Panc1 (cell line): ENCODE results near the gene HMX1. TPM values are rescaled to one million over a fixed set of nuclear protein-coding genes. Genes with fewer than 3 reads are reported as not detected.

ENCODE experiments used
- ATAC-seq: fragments of 200-7000 bp; cut with Tn5 transposase; 2 replicates; pipeline ENCODE4 v1.9.1; 2020; ENCODE audit warnings: mild to moderate bottlenecking, moderate library complexity
- BruUV-seq: library from RNA; stranded (reverse); fragments of 400-500 nt; replicated peaks from 2 replicates; lab custom pipeline; 2021; lab: Mats Ljungman, UMichigan
- CTCF ChIA-PET: fragments of 300-600 bp; sonication (Branson Sonifier 250); formaldehyde crosslinking; loops from one replicate; lab custom pipeline; 2022; ENCODE audit warnings: antibody characterized with exemption; lab: Charles Lee
- POLR2A ChIA-PET: fragments of 300-600 bp; sonication (Branson Sonifier 250); formaldehyde crosslinking; loops from one replicate; lab custom pipeline; 2022; ENCODE audit warnings: antibody characterized with exemption; lab: Charles Lee
- DNase-seq: peaks from one replicate; pipeline ENCODE4 v3.0.0-alpha.2; 2010; ENCODE audit warnings: low read depth, low spot score
- H3K27ac ChIP-seq: 2 replicates; pipeline ENCODE4 v1.5.1; 2011; ENCODE audit warnings: mild to moderate bottlenecking, low read length, inconsistent platforms
- H3K27me3 ChIP-seq: fragments of 200-500 bp; sonication (Bioruptor generic); 2 replicates; pipeline ENCODE4 v1.6.0; 2014; ENCODE audit warnings: low read length, inconsistent platforms; ENCODE audit not compliant: control insufficient read depth, insufficient read depth
- H3K36me3 ChIP-seq: fragments of 200-500 bp; sonication (Bioruptor generic); 2 replicates; pipeline ENCODE4 v1.5.1; 2014; ENCODE audit warnings: inconsistent platforms, mild to moderate bottlenecking, low read length, moderate library complexity; ENCODE audit not compliant: control insufficient read depth, insufficient read depth
- H3K4me1 ChIP-seq: 2 replicates; pipeline ENCODE4 v1.5.1; 2011; ENCODE audit warnings: inconsistent platforms, mild to moderate bottlenecking, low read length, moderate library complexity; ENCODE audit not compliant: control insufficient read depth, insufficient read depth
- H3K4me3 ChIP-seq, 2 experiments: 2 replicates each; pipeline ENCODE4 v1.5.1; 2011 to 2012; ENCODE audit warnings: low read depth in 2 of 2, low read length in 2 of 2, mild to moderate bottlenecking in 2 of 2, inconsistent platforms in 1 of 2, moderate library complexity in 1 of 2
- H3K9me3 ChIP-seq: fragments of 200-500 bp; sonication (Bioruptor generic); 2 replicates; pipeline ENCODE4 v1.5.1; 2014; ENCODE audit warnings: low read depth, mild to moderate bottlenecking, inconsistent platforms, low read length, moderate library complexity; ENCODE audit not compliant: control insufficient read depth, insufficient read depth
- CTCF ChIP-seq: fragments of 450-650 bp; IDR thresholded peaks from 2 replicates; pipeline ENCODE4 v1.5.1; 2017; ENCODE audit warnings: mild to moderate bottlenecking
- POLR2AphosphoS5 ChIP-seq: IDR thresholded peaks from 2 replicates; pipeline ENCODE4 v1.6.1; 2012; ENCODE audit warnings: mild to moderate bottlenecking, low read depth, low read length, moderate library complexity
- REST ChIP-seq, 2 experiments: IDR thresholded peaks; 2 replicates each; pipeline ENCODE4 v1.6.1; 2011 to 2012; ENCODE audit warnings: low read depth in 2 of 2, control low read depth in 1 of 2, low read length in 1 of 2, mild to moderate bottlenecking in 1 of 2, moderate library complexity in 1 of 2; ENCODE audit not compliant: insufficient read depth in 1 of 2
- SIN3A ChIP-seq: IDR thresholded peaks from 2 replicates; pipeline ENCODE4 v1.6.1; 2012; ENCODE audit warnings: low read depth, mild to moderate bottlenecking, low read length, moderate library complexity, borderline replicate concordance; ENCODE audit not compliant: insufficient read depth
- TCF7L2 ChIP-seq: IDR thresholded peaks from 2 replicates; pipeline ENCODE4 v1.6.1; 2011; ENCODE audit warnings: mild to moderate bottlenecking, low read depth, low read length, inconsistent platforms
- in situ Hi-C: cut with HindIII; loops from 2 replicates; pipeline ENCODE4 v1.10.0; 2016; ENCODE audit warnings: low sequenced_read_pairs, low pct_unique_long_range_greater_than_20kb
- intact Hi-C: fragments of 100-400 bp; cut with micrococcal nuclease; formaldehyde crosslinking; loops from one replicate; pipeline ENCODE4 v1.10.0; 2022; ENCODE audit not compliant: unreplicated experiment
- total RNA-seq: library from RNA; stranded (reverse); gene quantifications from one replicate; pipeline ENCODE4 v1.2.1, GENCODE V29; 2021; ENCODE audit not compliant: unreplicated experiment

Gene HMX1
- total RNA-seq, 1 experiment from 2014 or later, result not detected

GRCh38 chr4:8838296-8838960, 33.2 kb downstream of the HMX1 start:
- in situ Hi-C loops, result no loop called here
- intact Hi-C loops, result no loop called here
- no peak for ATAC-seq
- POLR2A ChIA-PET, result no interaction called here
- no peaks in the 10 kb centered on the region for H3K9me3 ChIP-seq
- DNase-seq, result no peak
- no peaks in the 10 kb centered on the region for H3K4me1 ChIP-seq
- BruUV-seq, result no TSS peak
- H3K27ac ChIP-seq, result no peak overlapping the region
- no peak for TF ChIP-seq TCF7L2
- no peak for TF ChIP-seq CTCF
- no peak for TF ChIP-seq SIN3A
- no peak for TF ChIP-seq POLR2AphosphoS5
- TF ChIP-seq REST (IDR thresholded peaks at IDR 0.05; ENCODE audit: insufficient read depth in 1 of 2, low read depth in 2 of 2, low read length in 1 of 2), result no peak
- no peak overlapping the region for H3K4me3 ChIP-seq
- no peaks in the 10 kb centered on the region for H3K36me3 ChIP-seq
- no peaks in the 10 kb centered on the region for H3K27me3 ChIP-seq
- CTCF ChIA-PET, result no interaction called here

GRCh38 chr4:8837181-8837841, 34.3 kb downstream of the HMX1 start:
- Histone ChIP-seq H3K27ac (no peak overlapping the region), H3K4me1 (no peaks in the 10 kb centered on the region), H3K27me3 (no peaks in the 10 kb centered on the region), H3K9me3 (no peaks in the 10 kb centered on the region), H3K4me3 (no peak overlapping the region), H3K36me3 (no peaks in the 10 kb centered on the region)
- CTCF ChIA-PET, result interaction anchor here (0.6 kb wide), 1 partner anchor 94 kb away, joined by 3 read pairs; no protein-coding TSS in a partner anchor
- intact Hi-C loops, result no loop called here
- in situ Hi-C loops, result no loop called here
- ATAC-seq (no peak), DNase-seq (no peak)
- BruUV-seq, result no TSS peak
- no peak for TF ChIP-seq POLR2AphosphoS5
- no peak for TF ChIP-seq REST (IDR thresholded peaks at IDR 0.05; ENCODE audit: insufficient read depth in 1 of 2, low read depth in 2 of 2, low read length in 1 of 2)
- no peak for TF ChIP-seq SIN3A
- TF ChIP-seq CTCF, result no peak
- TF ChIP-seq TCF7L2, result no peak
- POLR2A ChIA-PET, result no interaction called here
